ENCODE data around the gene ANXA11.

ANXA11 gene

GRCh38 chr10:80144696-80145131 lies 60.6 kb downstream of the ANXA11 start:
- Histone ChIP-seq H3K27ac (no peak overlapping the region), H3K36me3 (no peaks in the 10 kb centered on the region), H3K4me3 (ENCODE audit: low read depth, low read length) (no peak overlapping the region), H3K27me3 (ENCODE audit: insufficient read depth, low read depth, severe bottlenecking) (no peaks in the 10 kb centered on the region), H3K9me3 (ENCODE audit: severe bottlenecking) (no peaks in the 10 kb centered on the region)
- no peak for TF ChIP-seq CTCF (IDR thresholded peaks at IDR 0.05; ENCODE audit: low read depth, low read length)
- no peak for DNase-seq

GRCh38 chr10:80144067-80144695 lies 61.2 kb downstream of the ANXA11 start:
- H3K27me3 ChIP-seq (ENCODE audit: insufficient read depth, low read depth, severe bottlenecking), result no peaks in the 10 kb centered on the region
- no peak overlapping the region for H3K27ac ChIP-seq
- peak; percentile 41 for DNase-seq
- no peaks in the 10 kb centered on the region for H3K36me3 ChIP-seq
- H3K9me3 ChIP-seq (ENCODE audit: severe bottlenecking), result no peaks in the 10 kb centered on the region
- no peak for TF ChIP-seq CTCF (IDR thresholded peaks at IDR 0.05; ENCODE audit: low read depth, low read length)
- peak overlapping the region; percentile 22; the same call in 1 of the 2 replicates for H3K4me3 ChIP-seq (ENCODE audit: low read depth, low read length)

GRCh38 chr10:80141696-80142460 lies 63.5 kb downstream of the ANXA11 start:
- no peak overlapping the region for H3K27ac ChIP-seq
- H3K36me3 ChIP-seq, result no peaks in the 10 kb centered on the region
- DNase-seq, result no peak
- H3K9me3 ChIP-seq (ENCODE audit: severe bottlenecking), result no peaks in the 10 kb centered on the region
- TF ChIP-seq CTCF (IDR thresholded peaks at IDR 0.05; ENCODE audit: low read depth, low read length), result no peak
- H3K27me3 ChIP-seq (ENCODE audit: insufficient read depth, low read depth, severe bottlenecking), result no peaks in the 10 kb centered on the region
- no peak overlapping the region for H3K4me3 ChIP-seq (ENCODE audit: low read depth, low read length)

GRCh38 chr10:80140251-80140650 lies 65.1 kb downstream of the ANXA11 start:
- Histone ChIP-seq H3K27ac (no peak overlapping the region), H3K36me3 (no peaks in the 10 kb centered on the region), H3K27me3 (ENCODE audit: insufficient read depth, low read depth, severe bottlenecking) (no peaks in the 10 kb centered on the region), H3K9me3 (ENCODE audit: severe bottlenecking) (no peaks in the 10 kb centered on the region), H3K4me3 (ENCODE audit: low read depth, low read length) (no peak overlapping the region)
- TF ChIP-seq CTCF (IDR thresholded peaks at IDR 0.05; ENCODE audit: low read depth, low read length), result no peak
- no peak for DNase-seq

- no peak overlapping the region for H3K27ac ChIP-seq
- no peaks in the 10 kb centered on the region for H3K36me3 ChIP-seq
- no peak overlapping the region for H3K4me3 ChIP-seq (ENCODE audit: low read depth, low read length)
- no peaks in the 10 kb centered on the region for H3K9me3 ChIP-seq (ENCODE audit: severe bottlenecking)
- H3K27me3 ChIP-seq (ENCODE audit: insufficient read depth, low read depth, severe bottlenecking), result no peaks in the 10 kb centered on the region
- no peak for TF ChIP-seq CTCF (IDR thresholded peaks at IDR 0.05; ENCODE audit: low read depth, low read length)
- no peak for DNase-seq
Measured at GRCh38 chr10:80139265-80139664, 66.1 kb downstream of the ANXA11 start.

Measured in WERI-Rb-1 (cell line).